ENCODE measurements around the gene CCNQ.
"Not testable (repeated sequence)": the region's sequence is repeated elsewhere in the genome, so short reads cannot be mapped to it uniquely, and the experiment has no call there.

Gene CCNQ

DNA sequence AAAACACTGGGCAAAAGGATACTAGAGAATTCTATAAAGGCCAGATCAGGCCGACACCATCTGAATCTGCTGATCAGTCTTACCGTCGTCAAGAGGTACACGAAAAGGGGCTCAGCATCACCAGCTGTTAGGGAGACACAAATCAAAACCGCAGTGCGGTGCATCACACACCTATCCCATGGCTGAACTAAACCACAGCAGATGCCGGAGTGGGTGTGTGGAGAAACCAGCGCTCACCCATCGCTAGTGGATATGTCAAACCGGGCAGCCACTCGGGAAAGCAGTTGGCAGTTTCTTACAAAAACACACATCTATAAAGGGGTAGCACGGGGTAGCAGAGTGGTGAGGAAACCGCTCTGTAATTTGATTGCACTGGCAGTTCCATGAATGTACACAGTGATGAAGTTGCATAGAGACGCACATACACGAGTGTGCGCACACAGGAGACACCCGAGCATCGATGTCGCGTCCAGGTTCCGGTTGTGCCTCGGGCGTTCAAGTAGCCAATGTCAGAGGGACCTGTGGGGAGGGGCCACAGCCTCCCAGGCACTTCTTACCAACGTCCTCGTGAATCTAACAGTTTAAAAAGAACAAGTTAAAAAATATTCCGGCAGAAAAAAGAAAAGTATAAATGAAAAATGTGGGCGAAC, 23.1 kb upstream of the CCNQ start:
- no peak for DNase-seq

GRCh38 chrX:153620576-153620975, 21.6 kb upstream of the CCNQ start:
- DNase-seq = no peak

DNA sequence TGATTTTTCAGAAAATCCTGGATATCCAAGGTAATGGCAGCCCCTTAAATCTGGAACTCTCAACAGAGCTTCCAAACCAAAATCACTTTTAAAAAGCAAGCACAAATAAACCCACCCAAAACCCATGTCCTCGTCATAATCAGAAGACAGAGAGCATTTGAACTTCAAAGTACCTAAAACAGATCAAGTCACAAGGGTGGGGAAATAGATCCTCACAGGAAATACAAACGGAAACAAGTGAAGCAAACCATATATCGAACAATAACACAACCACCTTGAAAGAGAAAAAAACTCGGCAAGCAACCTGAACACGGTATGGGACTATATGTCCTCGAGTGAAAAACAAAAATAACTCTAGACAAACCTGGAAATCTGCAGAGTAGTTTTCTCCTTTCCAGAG, 15.9 kb upstream of the CCNQ start:
- no peak for DNase-seq

GRCh38 chrX:153612413-153612812, 13.5 kb upstream of the CCNQ start:
- no peak for DNase-seq

DNA sequence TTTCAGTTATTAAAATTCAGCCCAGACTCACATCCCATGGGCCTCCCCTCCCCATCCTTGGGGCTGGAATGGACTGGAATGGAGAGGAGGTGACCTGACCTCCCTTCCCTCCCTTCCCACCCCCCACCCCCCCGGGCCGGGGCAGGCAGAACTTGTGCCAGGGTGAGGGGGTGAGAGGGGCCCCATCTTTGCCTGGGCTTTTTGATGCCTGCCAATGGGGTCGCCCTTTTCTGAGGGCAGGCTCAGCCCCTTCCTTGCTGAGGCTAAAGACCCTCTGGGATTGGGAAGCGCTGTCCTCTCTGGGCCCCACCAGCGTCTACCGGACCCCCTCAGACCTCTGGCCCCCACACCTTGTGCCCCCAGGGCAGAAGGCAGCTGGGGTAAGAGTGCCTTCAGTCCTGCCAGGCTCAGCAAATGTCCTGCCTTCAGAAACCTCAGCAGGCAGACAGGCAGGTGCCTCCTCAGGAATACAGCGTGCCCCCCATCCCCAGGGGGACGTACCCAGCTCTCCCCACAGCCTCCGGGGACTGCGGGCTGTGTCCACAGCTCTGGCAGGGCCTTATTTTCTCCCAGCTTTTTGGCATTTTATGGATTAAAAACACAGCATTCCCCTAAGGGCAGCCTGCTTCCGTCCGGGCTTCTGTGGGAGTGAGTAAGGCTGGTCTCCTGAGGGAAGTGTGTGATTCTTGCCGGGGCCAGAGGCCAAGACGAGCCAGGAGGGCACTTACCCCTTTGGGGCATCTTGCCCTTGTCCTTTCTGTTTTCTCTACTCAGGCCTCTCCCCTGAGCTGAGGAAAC, 12.6 kb upstream of the CCNQ start:
- no peak for DNase-seq

DNA sequence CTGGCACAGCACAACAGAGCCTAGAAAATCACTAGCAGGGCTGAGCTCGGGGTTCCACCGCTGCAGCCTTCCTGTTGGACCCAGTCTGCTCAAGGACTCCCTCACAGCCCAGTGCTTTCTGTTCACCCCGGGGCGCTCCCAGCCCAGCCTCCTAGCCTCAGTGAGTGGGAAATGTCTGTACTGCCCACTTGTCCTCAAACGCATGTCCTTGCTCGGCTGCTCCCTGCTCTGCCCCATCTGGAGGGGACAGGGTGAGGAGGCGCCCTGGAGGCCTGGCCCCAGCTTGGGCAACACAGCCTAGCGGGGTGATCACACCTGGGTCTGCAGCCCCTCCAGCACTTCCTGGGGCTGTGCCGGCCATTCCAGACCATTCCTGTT, 11.9 kb upstream of the CCNQ start:
- DNase-seq = no peak

GRCh38 chrX:153609917-153610835, 11.2 kb upstream of the CCNQ start:
- DNase-seq = peak; percentile 83

- DNase-seq = no peak
Measured at GRCh38 chrX:153608806-153609205, 9.9 kb upstream of the CCNQ start.

DNA sequence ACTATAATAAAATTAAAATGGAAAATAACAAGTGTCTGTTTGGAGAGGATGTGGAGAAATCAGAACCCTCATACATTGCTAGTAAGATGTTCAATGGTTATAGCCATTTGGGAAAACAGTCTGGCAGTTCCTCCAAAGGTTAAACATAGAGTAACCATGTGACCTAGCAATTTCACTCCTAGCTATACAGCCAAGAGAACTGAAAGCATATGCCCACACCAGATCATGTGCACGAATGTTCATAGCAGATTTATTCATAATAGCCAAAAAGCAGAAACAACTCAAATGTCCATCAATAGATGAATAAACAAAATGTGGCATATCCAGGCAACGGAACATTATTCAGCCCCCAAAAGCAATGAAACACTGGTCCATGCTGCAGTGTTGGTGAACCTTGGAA, 9.4 kb upstream of the CCNQ start:
- no peak for DNase-seq

DNA sequence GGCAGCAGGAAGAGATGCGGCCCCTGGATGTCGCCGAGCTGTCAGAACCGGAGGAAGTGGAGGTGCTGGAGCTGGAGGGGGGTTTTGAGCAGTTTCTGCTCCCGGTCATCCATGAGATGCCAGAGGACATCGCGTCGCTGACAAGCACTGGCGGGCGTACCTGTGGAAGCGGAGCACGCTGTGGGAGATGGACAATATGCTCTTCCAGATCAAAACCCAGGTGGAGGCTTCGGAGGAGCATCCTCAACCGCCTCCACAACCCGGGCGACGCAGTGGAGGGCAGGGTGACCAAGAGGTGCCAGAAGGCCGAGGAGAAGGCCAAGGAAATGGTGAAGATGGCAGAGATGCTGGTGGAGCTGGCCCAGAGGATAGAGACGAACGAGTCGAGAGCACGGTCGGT, 7.6 kb upstream of the CCNQ start:
- no peak for DNase-seq

DNA sequence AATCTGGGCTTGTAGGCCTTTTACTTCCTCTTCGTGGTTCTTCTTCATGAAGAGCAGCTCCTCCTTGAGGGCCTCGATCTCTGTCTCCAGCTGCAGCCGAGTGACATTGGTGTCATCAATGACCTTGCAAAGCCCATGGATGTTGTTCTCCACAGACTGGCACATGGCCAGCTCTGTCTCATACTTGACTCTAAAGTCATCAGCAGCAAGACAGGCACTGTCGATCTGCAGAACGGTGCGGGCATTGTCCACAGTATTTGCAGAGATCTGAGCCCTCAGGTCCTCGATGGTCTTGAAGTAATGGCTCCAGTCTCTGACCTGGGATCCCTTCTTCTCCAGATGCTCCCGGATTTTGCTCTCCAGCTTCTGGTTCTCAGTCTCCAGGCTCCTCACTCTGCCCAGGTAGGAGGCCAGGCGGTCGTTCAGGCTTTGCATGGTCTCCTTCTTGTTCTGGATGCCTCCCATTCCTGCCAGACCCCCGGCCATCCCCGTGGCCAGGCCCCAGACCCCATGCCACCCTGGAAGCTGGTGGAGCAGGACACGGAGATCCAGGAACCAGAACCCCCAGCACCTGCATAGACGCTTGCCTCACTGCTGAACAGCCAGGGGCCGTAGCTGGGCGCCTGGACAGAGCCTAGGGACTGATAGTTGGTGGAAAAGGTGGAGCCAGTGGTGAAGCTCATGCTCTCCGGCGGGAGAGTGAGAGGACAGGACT, 5.9 kb upstream of the CCNQ start:
- not testable (repeated sequence) for DNase-seq

GRCh38 chrX:153603131-153603656, 4.3 kb upstream of the CCNQ start:
- DNase-seq = no peak

DNA sequence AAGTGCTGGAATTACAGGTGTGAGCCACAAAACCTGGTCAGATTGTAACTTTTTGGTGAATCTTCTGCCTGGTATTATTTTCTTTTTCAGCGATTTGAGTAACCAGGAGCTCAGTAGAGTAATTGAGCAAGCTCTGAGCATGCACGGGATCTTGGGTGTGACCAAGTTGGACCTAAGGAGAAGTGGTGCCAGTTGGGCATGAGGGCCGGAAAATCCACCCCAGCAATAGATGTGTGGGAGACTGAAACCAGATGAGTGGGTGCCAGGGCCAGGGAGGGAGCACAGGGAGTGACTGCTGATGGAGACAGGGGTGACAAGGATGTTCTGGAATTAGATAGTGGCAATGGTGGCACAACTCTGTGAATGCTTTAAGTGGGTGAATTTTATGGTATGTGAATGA, 3.7 kb upstream of the CCNQ start:
- no peak for DNase-seq

DNA sequence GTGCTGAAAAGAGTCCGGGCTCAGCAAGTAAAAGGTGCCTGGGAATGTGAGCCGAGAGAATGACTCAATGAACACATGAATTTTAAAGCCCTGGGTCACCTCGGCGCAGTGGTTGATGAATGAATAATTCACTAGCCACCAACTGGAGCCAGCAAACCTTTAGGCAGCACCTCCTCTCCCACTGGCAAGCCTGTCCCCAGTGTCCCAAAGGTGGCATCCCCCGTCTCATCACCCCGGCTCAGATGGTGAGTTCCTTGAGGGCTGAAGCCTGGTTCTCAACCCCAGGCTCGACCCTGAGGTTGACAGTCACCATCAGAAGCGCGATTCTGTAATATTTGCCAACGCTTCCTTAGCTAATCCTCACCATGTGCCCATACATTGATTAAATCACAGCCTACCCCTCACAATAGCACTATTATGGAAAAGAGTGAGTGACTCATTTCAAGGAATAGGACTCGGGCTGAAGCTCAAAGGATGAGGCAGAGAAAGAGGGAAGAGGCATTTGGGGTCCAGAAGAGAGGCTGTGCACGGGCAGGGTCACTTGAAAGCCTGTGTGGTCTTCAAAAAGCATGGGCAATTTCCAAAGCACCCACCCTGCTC, 2.7 kb upstream of the CCNQ start:
- DNase-seq = no peak

GRCh38 chrX:153600921-153601320, 2.0 kb upstream of the CCNQ start:
- DNase-seq = no peak

- DNase-seq = peak; percentile 23
Measured at GRCh38 chrX:153600032-153600373, 1.1 kb upstream of the CCNQ start.

DNA sequence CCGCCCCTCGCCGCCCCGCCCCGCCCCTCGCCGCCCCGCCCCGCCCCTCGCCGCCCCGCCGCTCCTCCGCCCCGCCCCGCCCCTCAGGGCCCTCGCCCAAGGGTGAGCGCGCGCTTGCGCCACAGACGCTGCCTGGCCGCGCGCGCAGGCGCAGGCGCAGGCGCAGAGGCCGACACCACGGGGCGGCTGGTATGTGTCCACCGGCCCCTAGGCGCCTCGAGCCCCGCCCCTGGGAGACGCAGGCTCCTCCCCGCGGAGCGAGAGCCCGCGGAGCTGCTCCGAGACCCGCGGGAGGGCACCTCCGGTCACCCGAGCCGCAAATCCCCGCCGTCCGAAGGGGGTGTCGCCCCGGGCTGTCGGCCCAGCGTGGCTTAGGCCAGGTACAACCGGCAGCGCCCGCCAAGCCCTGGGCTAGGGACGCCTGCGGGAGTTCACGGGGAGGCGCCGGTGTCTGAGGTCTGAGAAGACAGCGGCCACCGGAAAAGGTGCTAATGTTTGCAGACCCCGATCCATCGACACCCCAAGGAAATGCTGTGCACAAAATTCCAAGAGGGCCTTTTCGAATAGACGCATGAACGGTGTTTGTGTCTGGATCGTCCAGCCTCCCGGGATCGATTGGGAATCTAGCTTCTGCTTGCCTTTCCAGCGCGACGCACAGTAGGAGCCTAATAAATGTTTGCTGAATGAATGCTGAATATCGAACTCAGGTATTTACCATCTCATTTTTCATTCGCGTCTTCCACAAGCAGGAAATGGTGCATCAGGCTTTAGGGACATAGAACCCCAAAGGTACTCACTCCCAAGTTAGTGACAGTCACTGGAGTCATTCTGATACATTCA, 473 bp upstream of the CCNQ start:
- peak; percentile 90 for DNase-seq

- no peak for DNase-seq
Measured at GRCh38 chrX:153596981-153597750, 1.8 kb downstream of the CCNQ start.

DNA sequence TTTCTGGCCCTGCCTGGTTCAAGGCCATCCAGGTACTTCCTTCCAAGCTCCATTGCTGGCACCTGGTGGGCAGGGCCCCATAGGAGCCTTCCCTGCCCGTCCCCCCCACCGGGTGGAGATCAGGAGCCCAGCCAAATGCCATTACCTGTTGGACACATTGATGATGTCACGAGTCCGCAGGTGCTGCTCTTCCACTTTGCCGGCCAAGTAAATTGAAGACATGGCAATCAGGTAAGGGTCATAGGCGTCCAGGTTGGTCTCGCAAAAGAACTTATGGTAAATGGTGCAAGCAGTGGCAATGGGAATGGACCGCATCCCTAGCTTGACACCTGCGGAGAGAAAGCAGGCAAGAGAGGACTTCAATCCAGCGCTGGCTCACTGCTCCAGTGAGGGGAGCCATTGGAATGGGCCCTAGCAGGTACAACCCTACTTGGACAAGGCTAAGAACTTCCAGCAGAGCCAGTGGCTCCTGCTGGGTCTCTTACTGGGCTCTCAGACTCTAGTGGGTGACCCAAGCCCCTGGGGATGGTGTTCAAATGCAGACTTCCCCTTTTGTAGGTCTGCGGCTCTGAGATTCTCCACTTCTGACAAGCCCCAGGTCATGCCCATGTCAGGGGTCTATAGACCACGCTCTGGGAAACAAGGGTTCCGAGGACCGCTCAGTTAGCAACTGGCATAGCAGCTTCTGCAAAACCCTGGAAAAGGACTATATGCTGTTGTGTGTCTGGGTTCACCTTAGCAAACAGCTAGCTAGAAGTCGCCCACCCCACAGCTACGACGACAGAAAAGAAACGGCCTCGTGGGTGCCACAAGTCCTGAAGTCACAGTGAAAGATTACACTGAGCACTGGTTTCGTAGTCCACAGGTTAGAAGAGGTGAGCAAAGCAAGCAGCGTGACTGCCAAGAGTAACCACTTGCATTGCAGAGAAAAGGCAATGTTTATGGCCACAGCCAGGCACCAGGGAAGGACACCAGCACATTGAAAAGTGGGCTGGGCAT, 2.8 kb downstream of the CCNQ start:
- DNase-seq = no peak
